Liver (tissue), 9 donors: ENCODE measurements around the gene MPPED2. TPM values are rescaled to one million over a fixed set of nuclear protein-coding genes. Genes with fewer than 3 reads are reported as not detected.

ENCODE experiments used
- DNase-seq: peaks from one replicate; pipeline ENCODE4 v3.0.0-alpha.2; 2017; ENCODE audit warnings: low spot score
- H3K27ac ChIP-seq, 2 donors: one replicate each; pipeline ENCODE4 v1.7.0; 2013; ENCODE audit warnings: inconsistent platforms in 2 of 2, low read length in 2 of 2, control low read depth in 1 of 2, low read depth in 1 of 2, mild to moderate bottlenecking in 1 of 2
- H3K27me3 ChIP-seq, 4 donors: one replicate each; pipeline versions ENCODE4 v1.6.1 to v1.7.0; 2013; ENCODE audit warnings: low read length in 3 of 4, inconsistent platforms in 1 of 4, mild to moderate bottlenecking in 1 of 4, moderate library complexity in 1 of 4; ENCODE audit not compliant: control insufficient read depth in 4 of 4, insufficient read depth in 4 of 4
- H3K36me3 ChIP-seq, 4 donors: one replicate each; pipeline versions ENCODE4 v1.6.1 to v1.7.0; 2013; ENCODE audit warnings: low read length in 3 of 4, mild to moderate bottlenecking in 3 of 4, low read depth in 1 of 4, moderate library complexity in 1 of 4; ENCODE audit not compliant: control insufficient read depth in 4 of 4, insufficient read depth in 3 of 4
- H3K4me1 ChIP-seq, 4 donors: one replicate each; pipeline versions ENCODE4 v1.6.1 to v1.7.0; 2013; ENCODE audit warnings: low read length in 3 of 4, mild to moderate bottlenecking in 3 of 4, moderate library complexity in 1 of 4; ENCODE audit not compliant: control insufficient read depth in 4 of 4, insufficient read depth in 4 of 4
- H3K4me3 ChIP-seq, 3 donors: one replicate each; pipeline versions ENCODE4 v1.6.1 to v1.7.0; 2013; ENCODE audit warnings: low read length in 3 of 3, control low read depth in 1 of 3, low read depth in 1 of 3, mild to moderate bottlenecking in 1 of 3
- H3K9ac ChIP-seq, 2 donors: one replicate each; pipeline ENCODE4 v1.7.0; 2013; ENCODE audit warnings: low read length in 2 of 2, mild to moderate bottlenecking in 2 of 2, moderate library complexity in 2 of 2, control low read depth in 1 of 2, low read depth in 1 of 2
- H3K9me3 ChIP-seq, 4 donors: one replicate each; pipeline versions ENCODE4 v1.6.1 to v1.7.0; 2013; ENCODE audit warnings: low read length in 3 of 4; ENCODE audit not compliant: control insufficient read depth in 4 of 4
- ATF3 ChIP-seq: IDR thresholded peaks from 2 replicates; pipeline ENCODE4 v1.6.1; 2016; ENCODE audit warnings: antibody characterized with exemption
- EGR1 ChIP-seq, 2 donors: IDR thresholded peaks; 2 replicates each; pipeline ENCODE4 v1.6.1; 2016 to 2018; ENCODE audit warnings: antibody characterized with exemption in 2 of 2, low read depth in 2 of 2
- FOXA1 ChIP-seq: IDR thresholded peaks from 2 replicates; pipeline ENCODE4 v1.6.1; 2016; ENCODE audit warnings: antibody characterized with exemption
- FOXA2 ChIP-seq: IDR thresholded peaks from 2 replicates; pipeline ENCODE4 v1.6.1; 2016; ENCODE audit warnings: antibody characterized with exemption
- NR2F2 ChIP-seq: IDR thresholded peaks from 2 replicates; pipeline ENCODE4 v1.6.1; 2016; ENCODE audit warnings: antibody characterized with exemption
- RAD21 ChIP-seq, 2 donors: IDR thresholded peaks; 2 replicates each; pipeline ENCODE4 v1.6.1; 2016; ENCODE audit warnings: antibody characterized with exemption in 2 of 2, mild to moderate bottlenecking in 2 of 2
- REST ChIP-seq: IDR thresholded peaks from 2 replicates; pipeline ENCODE4 v1.6.1; 2016; ENCODE audit warnings: antibody characterized with exemption, mild to moderate bottlenecking
- YY1 ChIP-seq: IDR thresholded peaks from 2 replicates; pipeline ENCODE4 v1.6.1; 2016; ENCODE audit warnings: antibody characterized with exemption, mild to moderate bottlenecking
- ZBTB33 ChIP-seq: IDR thresholded peaks from 2 replicates; pipeline ENCODE4 v1.6.1; 2016; ENCODE audit warnings: antibody characterized with exemption
- WGBS: extraction: QIAGEN DNeasy Blood & Tissue Kit; methylation state at CpG from one replicate; pipeline ENCODE4 v1.1.7; 2013; 5-methylcytosine and 5-hydroxymethylcytosine counted together
- polyA plus RNA-seq, 2 donors: library from polyadenylated mRNA; stranded (reverse) in 1 of 2; unstranded in 1 of 2; fragments of 200-250 nt in 1 of 2; fragments of >200 nt in 1 of 2; fragmentation: Nextera tagmentation in 1 of 2; extraction: Ambion mirVana in 1 of 2; gene quantifications; one replicate each; pipeline versions ENCODE4 v1.2.1 to v1.2.3, GENCODE V29; 2013 to 2015
- total RNA-seq, 2 donors: library from RNA; depleted of rRNA; stranded (reverse); fragments of >200 nt; gene quantifications; one replicate each; pipeline ENCODE4 v1.2.3, GENCODE V29; 2014
- donor health status: healthy.
- donor health status: healthy.
- donor health status: healthy.
- donor health status: healthy.
- donor health status: healthy.

Gene MPPED2
- total and polyA plus RNA-seq, 4 donors: 0.22 to 1.6 (median 0.47) TPM

- Histone ChIP-seq H3K27ac (no peak overlapping the region), H3K4me1 (no peaks in the 10 kb centered on the region), H3K4me3 (no peak overlapping the region), H3K9ac (no peak overlapping the region), H3K9me3 (no peaks in the 10 kb centered on the region), H3K27me3 (no peaks in the 10 kb centered on the region), H3K36me3 (no peaks in the 10 kb centered on the region)
- TF ChIP-seq EGR1 (IDR thresholded peaks at IDR 0.05; ENCODE audit: low read depth in 2 of 2) (no peak), ATF3 (no peak)
- DNase-seq: no peak
Measured at GRCh38 chr11:30467176-30467575, 119.0 kb downstream of the MPPED2 start.

GRCh38 chr11:30465623-30466022 is 120.5 kb downstream of the MPPED2 start:
- Histone ChIP-seq H3K4me1 (no peaks in the 10 kb centered on the region), H3K9ac (no peak overlapping the region)
- WGBS: 31% methylated on average over 1 of the region's 1 CpG

More at GRCh38 chr11:30465623-30466022, 120.5 kb downstream of the MPPED2 start:
- no peak overlapping the region for H3K4me3 ChIP-seq
- no peaks in the 10 kb centered on the region for H3K27me3 ChIP-seq
- no peak overlapping the region for H3K27ac ChIP-seq
- DNase-seq: no peak
- TF ChIP-seq REST (no peak), FOXA2 (no peak), ZBTB33 (no peak), NR2F2 (no peak), ATF3 (no peak), EGR1 (IDR thresholded peaks at IDR 0.05; ENCODE audit: low read depth in 2 of 2) (no peak), YY1 (no peak), RAD21 (IDR thresholded peaks at IDR 0.05) (no peak), FOXA1 (no peak)
- no peaks in the 10 kb centered on the region for H3K9me3 ChIP-seq
- H3K36me3 ChIP-seq: no peaks in the 10 kb centered on the region
